Measurements from ENCODE around the gene SCGB1D4. TPM values are rescaled to one million over a fixed set of nuclear protein-coding genes. Genes with fewer than 3 reads are reported as not detected.

The SCGB1D4 gene
- total RNA-seq, 1 experiment from 2014 or later: not detected

- no CpG with 5 or more reads among the region's 1 CpG for WGBS (ENCODE audit: extremely low coverage, insufficient read length, low lambda C conversion rate)
- peaks cover 13 to 18% of the 10 kb centered on the region in 2 experiments for H3K4me1 Mint-ChIP-seq
- Histone ChIP-seq H3K23ac (ENCODE audit: insufficient read length, low read depth, low read length) (no peak overlapping the region), H3K56ac (ENCODE audit: insufficient read length, low read depth, low read length) (no peak overlapping the region), H3K18ac (ENCODE audit: insufficient read length, low read depth, low read length) (no peak overlapping the region), H2BK20ac (ENCODE audit: low read depth, low read length, poor library complexity, severe bottlenecking) (no peak overlapping the region), H3K4ac (ENCODE audit: low read depth, low read length) (no peak overlapping the region), H3K27ac (ENCODE audit: insufficient read length, low read depth, low read length) (no peak overlapping the region), H3T11ph (ENCODE audit: low read length) (no peak overlapping the region), H3K27me3 (ENCODE audit: insufficient read depth, low read length) (no peaks in the 10 kb centered on the region), H2BK15ac (ENCODE audit: low read depth, low read length) (no peak overlapping the region), H3K14ac (ENCODE audit: insufficient read depth, low read length) (no peak overlapping the region), H3K79me2 (ENCODE audit: insufficient read depth, low read length) (no peaks in the 10 kb centered on the region), H3K4me2 (ENCODE audit: insufficient read depth, insufficient read length, low read length) (peak overlapping the region; percentile 95), H3K9me3 (ENCODE audit: control insufficient read depth, low read depth, low read length) (no peaks in the 10 kb centered on the region), H2BK5ac (ENCODE audit: insufficient read length, low read length) (no peak overlapping the region), H2AK5ac (ENCODE audit: insufficient read length, low read length) (no peak overlapping the region), H4K91ac (ENCODE audit: insufficient read length, low read depth, low read length) (no peak overlapping the region), H3K23me2 (ENCODE audit: insufficient read length, low read depth, low read length, poor library complexity, severe bottlenecking) (peaks cover 5% of the 10 kb centered on the region), H2BK120ac (ENCODE audit: low read depth, low read length, poor library complexity, severe bottlenecking) (no peak overlapping the region), H4K20me1 (ENCODE audit: control insufficient read depth, insufficient read depth, insufficient read length) (no peaks in the 10 kb centered on the region), H3K4me1 (ENCODE audit: insufficient read depth, low read length) (no peaks in the 10 kb centered on the region), H2BK12ac (ENCODE audit: insufficient read length, low read depth, low read length) (no peak overlapping the region), H4K5ac (ENCODE audit: insufficient read length, low read depth, low read length) (no peak overlapping the region), H3K9ac (ENCODE audit: extremely low read depth, insufficient read length, low read length) (peak overlapping the region; percentile 83), H4K8ac (replicated peaks; ENCODE audit: insufficient read length, low read depth, low read length) (no peak overlapping the region), H2AFZ (ENCODE audit: low read length) (no peak overlapping the region), H3K79me1 (ENCODE audit: insufficient read depth, low read depth, low read length, poor library complexity, severe bottlenecking) (no peaks in the 10 kb centered on the region)
- H3K9me3 Mint-ChIP-seq: no peaks in the 10 kb centered on the region
- no peak overlapping the region for H3K27ac Mint-ChIP-seq
- peak overlapping the region; percentile 85 to 93 for H3K4me3 Mint-ChIP-seq
- H3K27me3 Mint-ChIP-seq (ENCODE audit: low read depth): peaks cover 44% of the 10 kb centered on the region
- peaks cover 0 to 20% (median 9%) of the 10 kb centered on the region in 3 experiments; a peak in 3 of 7 replicates for H3K36me3 Mint-ChIP-seq (ENCODE audit: insufficient read depth in 1 of 3, low read depth in 3 of 3)
- DNase-seq: no peak
- TF ChIP-seq CTCF (conservative IDR thresholded peaks at IDR 0.05): no peak
Observed at GRCh38 chr11:62338218-62338617, 39.3 kb upstream of the SCGB1D4 start.

Measured in H9 (cell line).